CD4-positive, alpha-beta T cell treated with Interleukin-6 for 4 hours (primary cell): ENCODE results near the gene LIN37.
A peak's percentile ranks its signal among the peaks of the same experiment; 100 is the strongest.

Experiments used
- DNase-seq: peaks from one replicate; pipeline ENCODE4 v3.0.0-alpha.2; 2020; ENCODE audit warnings: mixed read lengths

Gene LIN37

DNA sequence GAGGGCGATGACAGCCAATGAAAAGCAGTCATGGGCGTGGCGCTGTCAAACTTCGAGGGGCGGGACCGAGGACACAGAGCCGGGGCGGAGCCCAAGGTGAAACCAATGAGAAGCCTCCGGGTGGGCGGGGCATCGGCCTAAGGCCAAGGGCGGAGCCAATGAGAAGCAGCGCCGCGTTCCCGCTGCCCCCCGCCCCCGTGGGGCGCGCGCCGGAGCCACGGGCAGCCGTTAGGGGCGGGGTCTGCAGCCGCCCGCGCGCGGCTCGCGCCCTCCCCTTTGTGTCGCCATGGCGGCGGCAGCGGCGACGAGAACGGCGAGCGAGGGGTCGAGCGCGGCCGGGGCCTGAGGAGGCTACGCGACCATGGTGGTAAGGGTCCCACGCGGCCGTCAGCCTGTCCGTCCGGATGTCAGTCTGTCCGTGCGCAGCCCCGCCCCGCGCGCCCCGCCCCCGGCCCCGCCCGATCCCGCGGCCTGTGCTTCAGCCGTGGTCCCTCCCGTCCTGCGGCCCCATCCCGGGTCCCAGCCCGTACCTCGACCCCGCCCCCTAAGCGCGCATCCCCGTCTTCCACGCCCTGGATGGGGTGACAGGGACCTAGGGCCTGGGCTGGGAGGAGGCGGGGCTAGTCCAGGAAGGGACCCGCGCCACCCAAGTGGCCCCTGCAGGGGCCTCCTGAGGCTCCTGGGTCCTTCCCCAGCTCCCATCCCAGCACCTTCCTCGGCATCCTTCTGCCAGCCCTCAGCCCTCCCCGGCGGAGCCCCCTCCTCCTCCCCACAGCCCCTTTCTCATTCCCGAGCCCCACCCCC lies 27.1 kb downstream of the LIN37 start, which contains the start of gene ARHGAP33:
ARHGAP33 (plus strand) TSS at position 267 of the 804 bp plus-strand sequence; CDS start at position 362, 95 bp downstream.
- DNase-seq = peak; percentile 99

DNA sequence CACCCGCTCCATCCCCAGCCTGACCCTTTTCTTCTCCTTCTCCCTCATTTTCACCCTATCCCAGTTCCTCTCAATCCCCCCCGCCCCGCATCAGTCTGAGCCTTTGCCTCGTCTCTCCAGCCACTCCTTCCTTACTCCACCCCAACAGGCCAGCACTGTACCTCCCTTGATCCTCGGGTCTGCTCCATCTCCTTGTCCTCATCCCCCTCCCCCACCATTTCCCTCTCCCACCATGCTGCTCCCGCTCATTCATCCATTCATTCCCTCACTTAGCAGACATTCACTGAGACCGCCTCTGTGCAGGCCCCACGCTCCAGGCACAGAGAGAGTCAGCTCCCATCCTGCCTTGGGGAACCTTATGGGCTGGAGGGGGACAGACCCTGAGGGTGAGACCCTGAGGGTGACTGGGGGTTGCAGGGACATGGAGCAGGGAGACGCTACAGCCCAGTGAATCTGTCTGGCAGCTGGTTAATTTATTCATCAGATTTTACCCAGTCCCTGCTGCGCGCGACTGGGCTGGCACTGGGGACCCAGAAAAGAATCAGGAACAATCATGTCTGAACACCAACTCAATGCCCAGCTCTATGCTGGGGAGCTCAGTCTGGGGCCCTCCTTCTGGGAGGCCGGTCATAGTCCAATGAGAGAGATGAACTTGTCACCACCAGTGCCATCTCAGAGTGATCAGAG lies 27.9 kb downstream of the LIN37 start:
- no peak for DNase-seq

DNA sequence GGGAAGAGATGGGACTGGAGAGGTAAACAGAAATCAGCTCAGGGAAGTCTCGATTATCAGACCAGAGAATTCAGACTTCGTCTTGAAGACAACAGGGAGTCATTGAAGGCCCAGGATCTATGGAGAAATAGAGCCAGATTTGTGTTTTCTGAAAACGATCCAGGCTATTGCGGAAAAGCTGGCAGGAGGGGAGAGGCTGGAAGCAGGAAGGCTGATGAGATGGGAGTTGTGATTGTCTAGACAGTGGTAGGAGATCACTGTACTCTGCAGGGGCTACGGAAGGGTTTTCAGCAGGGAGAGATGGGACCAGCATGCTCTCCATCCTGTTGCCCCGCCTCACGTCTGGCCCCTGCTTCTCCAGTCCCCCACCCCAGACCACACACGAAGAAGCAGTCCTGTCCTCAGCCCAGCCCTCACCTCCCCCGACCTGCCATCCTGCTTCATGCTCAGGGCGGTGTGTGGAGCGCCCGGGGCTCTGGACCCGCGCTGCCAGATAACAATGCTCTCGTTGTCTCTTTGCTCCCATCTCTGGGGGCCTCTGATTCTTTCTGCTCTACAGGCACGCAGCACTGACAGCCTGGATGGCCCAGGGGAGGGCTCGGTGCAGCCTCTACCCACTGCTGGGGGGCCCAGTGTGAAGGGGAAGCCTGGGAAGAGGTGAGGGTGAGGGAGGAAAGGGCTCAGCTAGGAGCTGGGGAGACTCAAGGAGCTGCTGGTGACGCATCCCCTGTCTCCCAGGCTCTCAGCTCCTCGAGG lies 28.9 kb downstream of the LIN37 start:
- no peak for DNase-seq

DNA sequence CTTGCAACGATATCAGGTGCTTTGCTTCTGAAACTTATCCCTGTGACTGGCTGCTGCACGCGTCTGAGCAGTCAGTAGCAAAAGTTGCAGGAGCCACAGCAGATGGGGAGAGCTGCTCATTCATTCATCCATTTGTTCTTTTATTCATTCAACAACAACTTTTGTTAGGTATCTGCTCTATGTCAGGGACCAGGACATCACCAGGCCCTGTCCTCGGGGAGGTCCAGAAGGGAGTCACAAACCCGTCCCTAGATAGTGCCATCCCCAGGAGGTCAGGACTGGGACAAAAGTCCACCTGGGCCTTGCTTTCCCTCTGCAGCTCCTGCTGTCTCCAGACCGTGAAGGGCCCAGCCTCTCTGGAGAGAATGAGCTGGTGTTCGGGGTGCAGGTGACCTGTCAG lies 29.6 kb downstream of the LIN37 start:
- no peak for DNase-seq

DNA sequence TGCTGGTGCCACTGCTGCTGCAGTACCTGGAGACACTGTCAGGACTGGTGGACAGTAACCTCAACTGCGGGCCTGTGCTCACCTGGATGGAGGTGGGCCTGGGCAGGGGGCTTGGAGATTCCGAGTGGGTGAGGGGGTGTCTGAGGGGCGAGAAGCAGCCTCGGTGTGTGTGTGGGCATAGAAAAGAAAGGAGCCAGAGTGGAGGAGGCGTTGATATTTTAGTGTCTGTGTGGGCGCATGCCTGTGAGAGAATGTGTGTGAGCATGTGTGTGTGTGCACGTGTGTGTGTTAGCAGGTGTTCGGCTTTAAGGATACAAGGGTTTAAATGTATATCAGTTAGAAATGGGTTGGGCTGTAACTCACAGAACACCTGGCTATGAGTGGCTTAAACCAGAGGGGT lies 30.7 kb downstream of the LIN37 start:
- DNase-seq = no peak

DNA sequence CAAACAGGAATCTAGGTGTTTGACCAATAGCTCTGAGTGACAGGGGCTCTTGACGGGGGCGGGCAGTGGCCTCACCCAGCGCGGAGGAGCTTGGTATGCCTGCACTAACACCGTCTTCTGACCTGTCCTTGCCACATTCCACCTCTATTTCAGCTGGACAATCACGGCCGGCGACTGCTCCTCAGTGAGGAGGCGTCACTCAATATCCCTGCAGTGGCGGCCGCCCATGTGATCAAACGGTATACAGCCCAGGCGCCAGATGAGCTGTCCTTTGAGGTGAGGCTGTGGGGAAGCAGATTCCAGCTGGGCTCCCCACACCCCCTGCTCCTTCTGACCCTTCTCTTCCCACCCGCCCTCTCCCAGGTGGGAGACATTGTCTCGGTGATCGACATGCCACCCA lies 31.7 kb downstream of the LIN37 start:
- DNase-seq = no peak

DNA sequence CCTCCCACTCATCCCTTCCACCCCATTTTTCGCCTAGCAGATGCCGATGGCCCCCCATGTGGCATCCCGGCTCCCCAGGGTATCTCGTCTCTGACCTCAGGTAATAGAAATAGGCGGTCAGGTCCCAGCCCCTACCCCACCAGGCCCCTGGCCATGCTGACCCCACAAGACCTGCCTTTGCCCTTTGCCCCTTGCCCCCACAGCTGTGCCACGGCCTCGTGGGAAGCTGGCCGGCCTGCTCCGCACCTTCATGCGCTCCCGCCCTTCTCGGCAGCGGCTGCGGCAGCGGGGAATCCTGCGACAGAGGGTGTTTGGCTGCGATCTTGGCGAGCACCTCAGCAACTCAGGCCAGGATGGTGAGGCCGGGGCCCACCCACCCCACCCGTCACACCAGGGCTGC lies 32.3 kb downstream of the LIN37 start:
- no peak for DNase-seq

DNA sequence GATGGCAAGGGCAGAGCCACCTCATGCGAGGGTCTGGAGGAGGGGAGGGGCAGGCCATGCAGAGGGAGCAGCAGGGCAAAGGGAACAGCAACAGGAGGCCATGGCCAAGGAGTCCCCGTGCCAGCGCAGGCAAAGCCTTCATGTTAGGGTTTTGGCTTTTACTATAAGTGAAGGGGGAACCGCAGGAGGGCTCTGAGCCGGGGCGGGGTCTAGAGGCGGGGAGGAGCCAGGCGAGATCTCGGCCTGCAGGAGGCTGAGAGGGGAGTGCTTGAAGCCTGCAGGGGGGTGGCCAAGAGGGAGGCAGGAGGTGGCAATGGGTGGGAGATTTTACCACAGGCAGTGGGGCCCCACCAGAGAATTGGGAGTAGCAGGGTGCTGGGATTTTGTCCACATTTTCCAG lies 33.3 kb downstream of the LIN37 start:
- DNase-seq = no peak

DNA sequence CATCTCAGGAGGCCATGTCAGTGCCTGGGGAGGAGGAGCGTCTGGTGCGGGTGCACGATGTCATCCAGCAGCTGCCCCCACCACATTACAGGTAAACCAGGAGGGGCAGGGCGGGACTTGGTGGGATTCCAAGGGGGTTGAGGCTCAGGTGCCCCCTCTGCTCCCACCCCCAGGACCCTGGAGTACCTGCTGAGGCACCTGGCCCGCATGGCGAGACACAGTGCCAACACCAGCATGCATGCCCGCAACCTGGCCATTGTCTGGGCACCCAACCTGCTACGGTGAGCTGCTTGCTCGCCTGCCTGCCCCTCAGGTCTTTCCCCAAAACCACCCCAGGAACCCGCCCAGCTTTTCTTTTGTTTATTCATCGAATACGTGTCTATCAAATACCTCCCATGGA lies 34.2 kb downstream of the LIN37 start:
- DNase-seq = no peak

DNA sequence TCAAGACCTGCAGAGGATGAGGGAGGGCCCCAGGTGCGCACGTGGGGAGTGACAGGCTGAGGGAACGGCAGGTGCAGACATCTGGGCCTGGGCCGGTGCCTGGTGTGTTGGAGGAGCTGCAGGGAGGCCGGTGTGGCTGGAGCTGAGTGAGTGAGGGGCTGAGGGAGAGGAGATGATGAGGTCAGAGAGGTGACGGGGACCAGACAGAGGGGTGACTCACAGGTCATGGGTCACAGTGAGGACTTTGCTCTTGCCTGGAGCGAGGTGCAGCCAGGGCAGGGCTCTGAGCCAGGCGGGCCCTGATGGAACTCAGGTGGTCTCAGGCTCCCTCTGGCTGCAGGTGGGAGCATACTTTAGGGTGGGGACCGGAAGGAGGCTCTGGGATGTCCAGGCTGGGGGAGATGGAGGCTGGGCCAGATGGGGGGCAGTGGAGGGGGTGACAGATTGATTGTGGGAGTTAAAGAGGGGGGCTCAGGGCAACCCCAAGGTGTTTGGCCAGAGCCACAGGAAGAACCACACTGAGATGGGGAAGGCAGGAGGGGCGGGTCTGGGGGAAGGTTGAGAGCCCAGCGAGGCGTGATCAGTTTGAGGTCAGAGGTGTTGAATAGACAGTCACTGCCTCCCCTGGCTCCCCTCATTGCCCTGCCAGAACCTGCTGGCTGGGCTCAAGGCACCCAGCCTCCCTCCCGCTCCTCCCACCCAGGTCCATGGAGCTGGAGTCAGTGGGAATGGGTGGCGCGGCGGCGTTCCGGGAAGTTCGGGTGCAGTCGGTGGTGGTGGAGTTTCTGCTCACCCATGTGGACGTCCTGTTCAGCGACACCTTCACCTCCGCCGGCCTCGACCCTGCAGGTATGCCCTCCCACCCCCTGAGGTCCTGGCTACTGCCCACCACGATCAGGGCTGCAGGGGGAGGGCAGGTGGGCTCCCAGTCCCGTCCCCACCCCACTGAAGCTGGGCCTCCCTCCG lies 35.4 kb downstream of the LIN37 start:
- DNase-seq = no peak

DNA sequence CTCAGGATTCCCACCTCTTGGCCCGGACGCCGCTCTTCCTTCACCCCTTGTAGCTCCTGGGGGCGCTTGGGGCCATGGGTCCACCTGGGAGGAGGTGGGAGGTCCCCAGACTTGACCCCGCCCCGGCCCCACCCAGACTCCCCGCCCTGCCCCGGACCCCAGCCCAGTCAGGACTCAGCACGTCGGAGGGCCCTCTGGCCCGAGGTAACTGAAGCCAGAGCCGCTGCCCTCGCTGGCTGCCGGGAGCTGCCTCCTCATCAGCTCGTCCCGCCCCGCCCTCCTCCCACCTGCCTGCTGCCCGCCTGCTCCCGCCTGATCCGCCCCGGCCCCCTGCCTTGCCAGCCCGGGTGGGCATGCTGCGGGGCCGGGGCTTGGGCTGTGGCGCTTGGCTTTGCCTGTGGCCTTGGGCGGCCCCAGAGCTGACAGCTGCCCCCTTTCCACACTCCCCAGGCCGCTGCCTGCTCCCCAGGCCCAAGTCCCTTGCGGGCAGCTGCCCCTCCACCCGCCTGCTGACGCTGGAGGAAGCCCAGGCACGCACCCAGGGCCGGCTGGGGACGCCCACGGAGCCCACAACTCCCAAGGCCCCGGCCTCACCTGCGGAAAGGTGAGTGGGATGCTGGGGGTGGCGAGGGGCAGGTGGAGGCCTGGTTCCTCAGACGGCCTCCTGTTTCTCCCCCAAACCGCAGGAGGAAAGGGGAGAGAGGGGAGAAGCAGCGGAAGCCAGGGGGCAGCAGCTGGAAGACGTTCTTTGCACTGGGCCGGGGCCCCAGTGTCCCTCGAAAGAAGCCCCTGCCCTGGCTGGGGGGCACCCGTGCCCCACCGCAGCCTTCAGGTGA lies 36.3 kb downstream of the LIN37 start:
- no peak for DNase-seq

DNA sequence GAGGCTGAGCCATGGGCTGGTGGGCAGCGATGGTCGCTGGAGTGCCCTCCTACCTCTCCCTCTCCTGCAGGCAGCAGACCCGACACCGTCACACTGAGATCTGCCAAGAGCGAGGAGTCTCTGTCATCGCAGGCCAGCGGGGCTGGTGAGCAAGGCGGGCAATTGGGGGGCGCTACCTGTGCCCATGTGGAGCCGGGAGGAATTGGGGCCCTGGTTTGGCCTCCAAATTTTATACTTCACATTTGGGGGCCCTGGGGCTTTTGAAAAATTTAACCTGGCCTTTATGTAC lies 36.9 kb downstream of the LIN37 start:
- no peak for DNase-seq

DNA sequence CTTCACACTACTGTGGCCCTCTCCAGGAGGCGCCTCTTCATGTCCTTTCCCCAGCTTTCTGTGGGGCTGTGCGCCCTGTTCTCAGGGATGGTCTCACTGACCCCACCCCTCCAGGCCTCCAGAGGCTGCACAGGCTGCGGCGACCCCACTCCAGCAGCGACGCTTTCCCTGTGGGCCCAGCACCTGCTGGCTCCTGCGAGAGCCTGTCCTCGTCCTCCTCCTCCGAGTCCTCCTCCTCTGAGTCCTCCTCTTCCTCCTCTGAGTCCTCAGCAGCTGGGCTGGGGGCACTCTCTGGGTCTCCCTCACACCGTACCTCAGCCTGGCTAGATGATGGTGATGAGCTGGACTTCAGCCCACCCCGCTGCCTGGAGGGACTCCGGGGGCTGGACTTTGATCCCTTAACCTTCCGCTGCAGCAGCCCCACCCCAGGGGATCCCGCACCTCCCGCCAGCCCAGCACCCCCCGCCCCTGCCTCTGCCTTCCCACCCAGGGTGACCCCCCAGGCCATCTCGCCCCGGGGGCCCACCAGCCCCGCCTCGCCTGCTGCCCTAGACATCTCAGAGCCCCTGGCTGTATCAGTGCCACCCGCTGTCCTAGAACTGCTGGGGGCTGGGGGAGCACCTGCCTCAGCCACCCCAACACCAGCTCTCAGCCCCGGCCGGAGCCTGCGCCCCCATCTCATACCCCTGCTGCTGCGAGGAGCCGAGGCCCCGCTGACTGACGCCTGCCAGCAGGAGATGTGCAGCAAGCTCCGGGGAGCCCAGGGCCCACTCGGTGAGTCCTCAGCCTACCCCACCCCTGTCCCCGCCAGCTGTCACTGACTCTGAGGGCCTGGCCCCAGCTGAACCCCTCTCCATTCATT lies 38.2 kb downstream of the LIN37 start:
- no peak for DNase-seq

DNA sequence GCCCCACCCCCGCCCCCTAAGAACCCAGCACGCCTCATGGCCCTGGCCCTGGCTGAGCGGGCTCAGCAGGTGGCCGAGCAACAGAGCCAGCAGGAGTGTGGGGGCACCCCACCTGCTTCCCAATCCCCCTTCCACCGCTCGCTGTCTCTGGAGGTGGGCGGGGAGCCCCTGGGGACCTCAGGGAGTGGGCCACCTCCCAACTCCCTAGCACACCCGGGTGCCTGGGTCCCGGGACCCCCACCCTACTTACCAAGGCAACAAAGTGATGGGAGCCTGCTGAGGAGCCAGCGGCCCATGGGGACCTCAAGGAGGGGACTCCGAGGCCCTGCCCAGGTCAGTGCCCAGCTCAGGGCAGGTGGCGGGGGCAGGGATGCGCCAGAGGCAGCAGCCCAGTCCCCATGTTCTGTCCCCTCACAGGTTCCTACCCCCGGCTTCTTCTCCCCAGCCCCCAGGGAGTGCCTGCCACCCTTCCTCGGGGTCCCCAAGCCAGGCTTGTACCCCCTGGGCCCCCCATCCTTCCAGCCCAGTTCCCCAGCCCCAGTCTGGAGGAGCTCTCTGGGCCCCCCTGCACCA lies 38.9 kb downstream of the LIN37 start:
- DNase-seq = no peak

DNA sequence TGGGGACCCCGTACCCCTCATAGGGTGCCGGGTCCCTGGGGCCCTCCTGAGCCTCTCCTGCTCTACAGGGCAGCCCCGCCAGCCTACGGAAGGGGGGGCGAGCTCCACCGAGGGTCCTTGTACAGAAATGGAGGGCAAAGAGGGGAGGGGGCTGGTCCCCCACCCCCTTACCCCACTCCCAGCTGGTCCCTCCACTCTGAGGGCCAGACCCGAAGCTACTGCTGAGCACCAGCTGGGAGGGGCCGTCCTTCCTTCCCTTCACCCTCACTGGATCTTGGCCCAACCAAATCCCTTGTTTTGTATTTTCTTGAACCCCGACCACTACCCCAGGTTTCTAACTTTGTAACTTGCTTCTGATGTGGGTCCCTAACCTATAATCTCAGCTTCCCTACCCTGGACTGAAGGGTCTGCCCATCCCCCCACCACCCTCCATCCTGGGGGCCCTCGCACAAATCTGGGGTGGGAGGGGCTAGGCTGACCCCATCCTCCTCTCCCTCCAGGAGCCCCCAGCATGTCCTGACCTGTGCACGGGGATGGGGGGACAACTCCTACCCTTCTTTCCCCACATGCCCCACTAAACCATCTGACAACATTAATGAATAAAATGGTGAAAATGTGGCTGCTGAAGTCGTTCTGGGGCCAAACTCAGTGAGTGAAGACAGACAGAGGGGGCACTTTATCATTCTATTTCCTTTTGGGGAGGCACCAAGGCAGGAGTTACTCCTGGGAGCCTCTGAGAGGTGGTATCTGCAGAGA lies 40.0 kb downstream of the LIN37 start:
- no peak for DNase-seq

DNA sequence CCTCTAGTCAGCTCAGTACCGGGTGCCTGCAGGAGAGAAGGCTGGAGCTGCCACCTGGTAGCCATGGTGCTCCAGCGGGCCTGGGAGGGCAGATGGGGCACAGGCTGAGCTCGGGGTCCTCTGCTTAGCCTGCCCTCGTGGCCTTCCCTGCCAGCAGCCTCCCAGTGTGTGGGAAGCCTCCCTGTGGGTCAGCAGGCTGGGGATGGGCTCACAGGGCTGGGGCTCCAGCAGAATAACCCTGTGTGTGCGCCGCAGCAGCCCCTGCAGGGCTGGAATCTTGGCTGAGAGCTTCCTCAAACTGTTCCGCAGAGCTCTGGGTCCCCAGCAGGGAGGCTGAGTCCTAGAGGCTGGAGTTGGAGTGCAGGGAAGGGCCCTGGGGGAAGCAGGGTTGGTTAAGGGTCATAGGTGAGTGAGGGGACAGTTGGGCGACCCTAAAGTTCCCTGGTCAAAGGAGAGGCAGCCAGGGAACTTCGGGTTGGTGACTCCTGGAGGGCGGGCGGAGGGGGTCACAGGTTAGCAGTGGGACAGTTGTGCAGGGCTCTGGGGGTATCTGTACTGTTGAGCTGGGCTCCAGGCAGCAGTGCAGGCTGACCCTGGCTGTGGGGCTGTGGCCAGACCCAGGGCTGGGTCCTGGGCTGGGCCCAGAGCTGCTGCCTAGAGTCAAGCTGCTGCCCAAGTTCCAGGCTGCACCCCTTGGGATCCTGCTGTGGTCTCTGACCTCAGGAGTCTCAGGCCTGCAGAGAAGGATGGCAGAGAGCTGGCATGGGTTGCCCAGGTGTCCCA lies 41.0 kb downstream of the LIN37 start:
- no peak for DNase-seq

DNA sequence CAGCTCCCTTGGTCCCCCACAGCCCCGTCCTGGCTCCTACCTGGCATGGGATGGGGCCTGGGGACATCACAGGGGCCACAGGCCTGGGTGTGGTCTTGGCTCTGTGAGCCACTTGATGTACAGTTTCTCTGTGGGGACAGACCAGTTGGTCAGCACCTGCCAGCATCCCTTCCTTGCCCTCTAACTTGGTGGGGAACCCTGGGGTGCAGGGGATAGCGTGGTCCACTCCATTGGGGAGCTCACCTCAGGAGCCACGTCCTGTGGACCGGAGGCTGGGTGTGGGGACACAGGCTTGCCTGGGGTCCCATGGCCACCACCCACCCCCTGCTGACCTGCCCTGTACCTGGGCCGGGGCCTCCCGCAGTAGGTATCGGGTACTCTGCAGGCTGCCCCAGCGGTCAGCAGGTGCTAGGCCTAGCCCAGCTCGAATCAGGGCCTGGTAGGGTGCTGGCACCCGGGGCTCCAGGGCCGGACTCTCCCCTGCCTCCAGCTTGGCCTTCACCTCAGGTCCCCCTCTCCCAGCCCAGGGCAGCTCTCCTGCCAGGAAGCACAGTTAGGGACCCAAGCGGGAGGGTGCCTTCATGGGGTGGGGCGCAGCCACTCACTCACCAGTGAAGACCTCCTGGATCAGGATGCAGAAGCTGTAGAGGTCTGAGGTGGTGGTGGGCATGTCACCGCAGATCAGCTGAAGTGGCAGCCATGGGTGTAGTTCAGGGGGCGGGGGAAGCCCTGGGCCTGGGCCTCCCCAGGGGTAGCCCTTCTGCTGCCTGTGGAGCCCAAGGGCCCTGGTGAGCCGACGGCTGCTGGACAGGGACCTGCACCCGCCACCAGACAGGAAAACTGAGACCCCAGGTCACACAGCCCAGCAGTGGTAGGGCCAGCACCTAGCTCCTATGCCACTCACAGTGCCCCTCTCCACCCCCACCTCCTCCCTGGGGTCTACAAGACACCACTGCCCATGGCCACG lies 41.9 kb downstream of the LIN37 start:
- DNase-seq = no peak
